ENCODE data around the gene MAP3K5.

MAP3K5 gene

DNA sequence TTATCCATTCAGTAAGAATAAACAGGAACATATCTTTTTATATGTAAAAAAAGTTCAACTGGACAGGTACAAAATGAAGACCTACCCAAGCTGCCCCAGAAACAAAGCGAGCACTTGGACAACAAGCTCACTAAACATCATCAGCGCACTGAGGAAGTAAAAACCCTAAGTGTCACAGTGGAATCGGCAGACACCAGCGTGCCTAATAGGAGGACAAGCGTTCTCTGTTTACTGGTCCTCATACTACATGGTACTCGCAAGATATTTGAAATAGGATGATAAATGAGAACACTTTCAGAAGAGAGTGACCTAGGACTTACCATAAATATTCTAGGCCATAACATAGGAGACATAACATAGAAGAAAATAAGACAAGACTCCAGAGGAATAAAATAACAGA, 260.2 kb downstream of the MAP3K5 start:
- no peak for TF ChIP-seq CTCF (IDR thresholded peaks at IDR 0.05; ENCODE audit: low read length)
- TF ChIP-seq EZH2 (IDR thresholded peaks at IDR 0.05; ENCODE audit: borderline replicate concordance, low read length): no peak
- Histone ChIP-seq H3K9ac (ENCODE audit: low read length) (no peak overlapping the region), H3F3A (ENCODE audit: insufficient read depth, low read length) (no peaks in the 10 kb centered on the region), H2AFZ (ENCODE audit: low read length) (no peak overlapping the region), H4K20me1 (ENCODE audit: insufficient read depth, low read length) (no peaks in the 10 kb centered on the region), H3K4me3 (ENCODE audit: low read depth, low read length, poor library complexity, severe bottlenecking) (no peak overlapping the region), H3K27ac (ENCODE audit: low read depth, low read length, poor library complexity, severe bottlenecking) (no peak overlapping the region), H3K27me3 (ENCODE audit: insufficient read depth, low read length) (no peaks in the 10 kb centered on the region), H3K4me2 (ENCODE audit: low read length) (no peak overlapping the region), H3K36me3 (ENCODE audit: insufficient read depth, low read length) (no peaks in the 10 kb centered on the region), H3K9me3 (ENCODE audit: low read length) (no peaks in the 10 kb centered on the region), H3K79me2 (ENCODE audit: insufficient read depth, low read length) (no peaks in the 10 kb centered on the region), H3K9me2 (ENCODE audit: low read depth, low read length) (no peaks in the 10 kb centered on the region), H3K4me1 (ENCODE audit: insufficient read depth, low read length, severe bottlenecking) (no peaks in the 10 kb centered on the region)

DNA sequence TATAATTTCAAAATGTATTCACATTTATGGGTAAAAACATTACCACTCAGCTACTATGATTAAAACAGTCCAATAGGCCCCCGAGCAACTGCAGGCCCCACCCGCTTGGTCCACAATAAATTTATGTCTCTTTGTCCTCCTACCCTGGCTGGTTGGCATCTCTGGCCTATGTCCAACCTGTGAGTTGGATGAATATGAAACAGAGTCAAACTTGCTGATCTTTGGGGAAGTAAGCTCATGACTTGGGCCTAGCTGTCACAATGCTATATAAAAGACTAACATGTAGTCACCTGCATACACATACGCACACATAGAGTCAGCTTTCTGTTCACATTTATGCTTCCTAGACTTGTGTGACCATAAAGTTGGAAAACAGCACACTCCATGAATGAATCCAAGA, 262.6 kb downstream of the MAP3K5 start:
- H4K20me1 ChIP-seq (ENCODE audit: insufficient read depth, low read length): no peaks in the 10 kb centered on the region
- H3K4me2 ChIP-seq (ENCODE audit: low read length): no peak overlapping the region
- no peaks in the 10 kb centered on the region for H3K27me3 ChIP-seq (ENCODE audit: insufficient read depth, low read length)
- no peak overlapping the region for H3K9ac ChIP-seq (ENCODE audit: low read length)
- TF ChIP-seq CTCF (IDR thresholded peaks at IDR 0.05; ENCODE audit: low read length) (no peak), EZH2 (IDR thresholded peaks at IDR 0.05; ENCODE audit: borderline replicate concordance, low read length) (no peak)
- no peak overlapping the region for H2AFZ ChIP-seq (ENCODE audit: low read length)
- no peaks in the 10 kb centered on the region for H3K9me3 ChIP-seq (ENCODE audit: low read length)
- H3K4me3 ChIP-seq (ENCODE audit: low read depth, low read length, poor library complexity, severe bottlenecking): no peak overlapping the region
- no peak overlapping the region for H3K27ac ChIP-seq (ENCODE audit: low read depth, low read length, poor library complexity, severe bottlenecking)
- no peaks in the 10 kb centered on the region for H3K9me2 ChIP-seq (ENCODE audit: low read depth, low read length)
- no peaks in the 10 kb centered on the region for H3K4me1 ChIP-seq (ENCODE audit: insufficient read depth, low read length, severe bottlenecking)
- no peaks in the 10 kb centered on the region for H3K79me2 ChIP-seq (ENCODE audit: insufficient read depth, low read length)
- no peaks in the 10 kb centered on the region for H3K36me3 ChIP-seq (ENCODE audit: insufficient read depth, low read length)
- no peaks in the 10 kb centered on the region for H3F3A ChIP-seq (ENCODE audit: insufficient read depth, low read length)

DNA sequence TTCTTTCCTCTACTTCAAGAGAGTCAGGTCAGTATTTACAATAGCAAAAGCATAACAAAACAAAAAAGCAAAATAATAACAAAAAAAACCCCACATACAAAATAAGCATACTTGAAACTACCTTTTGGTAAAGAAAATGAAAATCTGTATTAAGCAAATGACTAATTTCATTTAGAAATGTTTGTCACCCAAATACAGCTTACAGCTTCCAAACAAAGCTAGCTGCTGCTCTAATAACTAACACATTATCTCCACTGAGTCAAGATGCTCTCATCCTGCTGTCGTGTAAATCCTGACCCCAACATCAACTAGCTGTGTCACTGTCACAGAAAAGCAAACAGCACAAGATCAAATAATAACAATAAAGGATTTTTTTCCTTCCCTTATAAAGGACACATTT, 263.8 kb downstream of the MAP3K5 start:
- H3K4me1 ChIP-seq (ENCODE audit: insufficient read depth, low read length, severe bottlenecking): no peaks in the 10 kb centered on the region
- H3K79me2 ChIP-seq (ENCODE audit: insufficient read depth, low read length): no peaks in the 10 kb centered on the region
- no peaks in the 10 kb centered on the region for H4K20me1 ChIP-seq (ENCODE audit: insufficient read depth, low read length)
- no peak overlapping the region for H3K9ac ChIP-seq (ENCODE audit: low read length)
- H3K27ac ChIP-seq (ENCODE audit: low read depth, low read length, poor library complexity, severe bottlenecking): no peak overlapping the region
- no peaks in the 10 kb centered on the region for H3K9me2 ChIP-seq (ENCODE audit: low read depth, low read length)
- H3K27me3 ChIP-seq (ENCODE audit: insufficient read depth, low read length): no peaks in the 10 kb centered on the region
- H3F3A ChIP-seq (ENCODE audit: insufficient read depth, low read length): no peaks in the 10 kb centered on the region
- TF ChIP-seq CTCF (IDR thresholded peaks at IDR 0.05; ENCODE audit: low read length) (no peak), EZH2 (IDR thresholded peaks at IDR 0.05; ENCODE audit: borderline replicate concordance, low read length) (no peak)
- no peaks in the 10 kb centered on the region for H3K9me3 ChIP-seq (ENCODE audit: low read length)
- H3K4me2 ChIP-seq (ENCODE audit: low read length): no peak overlapping the region
- no peaks in the 10 kb centered on the region for H3K36me3 ChIP-seq (ENCODE audit: insufficient read depth, low read length)
- no peak overlapping the region for H2AFZ ChIP-seq (ENCODE audit: low read length)
- no peak overlapping the region for H3K4me3 ChIP-seq (ENCODE audit: low read depth, low read length, poor library complexity, severe bottlenecking)

All from OCI-LY1 (cell line).